SKM-1 (cell line): Measurements from ENCODE around the gene VPREB3.
"Not testable (repeated sequence)": the region's sequence is repeated elsewhere in the genome, so short reads cannot be mapped to it uniquely, and the experiment has no call there.

Experiments used
- DNase-seq: peaks from one replicate; lab custom pipeline; 2025; ENCODE audit not compliant: unreplicated experiment; lab: John Stamatoyannopoulos, UW

Gene VPREB3

DNA sequence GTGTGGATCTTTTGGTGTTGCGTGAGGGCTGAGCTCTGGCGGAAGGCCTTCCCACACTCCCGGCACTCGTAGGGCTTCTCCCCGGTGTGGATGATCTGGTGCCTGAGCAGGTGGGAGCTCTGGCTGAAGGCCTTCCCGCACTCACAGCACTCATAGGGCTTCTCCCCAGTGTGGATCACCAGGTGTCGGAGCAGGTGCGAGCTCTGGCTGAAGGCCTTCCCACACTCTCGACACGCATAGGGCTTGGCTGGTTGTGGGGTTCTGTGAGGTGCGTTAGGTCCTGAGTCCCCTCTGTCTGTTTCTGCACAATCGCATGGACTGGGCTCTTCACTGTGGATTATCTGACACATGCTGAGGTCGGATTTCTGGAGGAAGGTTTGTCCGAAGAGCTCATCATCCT lies 9.7 kb downstream of the VPREB3 start:
- DNase-seq: no peak

DNA sequence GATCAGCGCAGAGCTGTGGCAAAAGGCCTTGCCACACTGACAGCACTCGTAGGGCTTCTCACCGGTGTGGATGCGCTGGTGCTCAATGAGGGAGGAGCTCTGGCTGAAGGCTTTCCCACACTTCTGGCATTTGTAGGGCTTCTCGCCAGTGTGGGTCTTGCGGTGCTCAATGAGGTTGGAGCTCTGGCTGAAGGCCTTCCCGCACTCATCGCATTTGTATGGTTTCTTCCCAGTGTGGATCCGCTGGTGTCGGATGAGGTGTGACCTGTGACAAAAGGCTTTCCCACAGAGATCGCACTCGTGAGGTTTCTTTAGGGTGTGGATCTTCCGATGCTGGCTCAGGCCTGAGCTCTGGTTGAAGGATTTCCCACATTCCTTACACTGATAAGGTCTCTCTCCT lies 10.2 kb downstream of the VPREB3 start:
- DNase-seq: no peak

DNA sequence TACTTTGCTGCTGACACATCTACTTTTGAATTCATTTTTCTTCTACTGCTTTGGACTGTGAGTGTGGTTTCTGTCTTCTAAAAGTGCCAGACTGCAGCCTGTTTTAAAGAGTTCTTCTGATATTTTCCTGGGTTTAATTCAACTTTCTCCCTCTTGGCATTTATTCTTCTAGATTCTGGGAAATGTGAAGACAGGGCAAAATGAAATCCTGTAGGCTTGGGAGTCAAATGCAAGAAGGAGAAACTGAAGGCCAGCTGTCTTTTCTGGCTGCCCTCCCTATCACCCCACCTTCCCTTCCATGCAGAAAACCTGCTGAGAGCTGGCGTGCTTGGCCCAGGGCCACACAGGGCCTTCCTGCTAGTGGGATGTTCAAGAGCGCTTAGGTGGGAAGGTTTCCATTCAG lies 10.9 kb downstream of the VPREB3 start:
- no peak for DNase-seq

DNA sequence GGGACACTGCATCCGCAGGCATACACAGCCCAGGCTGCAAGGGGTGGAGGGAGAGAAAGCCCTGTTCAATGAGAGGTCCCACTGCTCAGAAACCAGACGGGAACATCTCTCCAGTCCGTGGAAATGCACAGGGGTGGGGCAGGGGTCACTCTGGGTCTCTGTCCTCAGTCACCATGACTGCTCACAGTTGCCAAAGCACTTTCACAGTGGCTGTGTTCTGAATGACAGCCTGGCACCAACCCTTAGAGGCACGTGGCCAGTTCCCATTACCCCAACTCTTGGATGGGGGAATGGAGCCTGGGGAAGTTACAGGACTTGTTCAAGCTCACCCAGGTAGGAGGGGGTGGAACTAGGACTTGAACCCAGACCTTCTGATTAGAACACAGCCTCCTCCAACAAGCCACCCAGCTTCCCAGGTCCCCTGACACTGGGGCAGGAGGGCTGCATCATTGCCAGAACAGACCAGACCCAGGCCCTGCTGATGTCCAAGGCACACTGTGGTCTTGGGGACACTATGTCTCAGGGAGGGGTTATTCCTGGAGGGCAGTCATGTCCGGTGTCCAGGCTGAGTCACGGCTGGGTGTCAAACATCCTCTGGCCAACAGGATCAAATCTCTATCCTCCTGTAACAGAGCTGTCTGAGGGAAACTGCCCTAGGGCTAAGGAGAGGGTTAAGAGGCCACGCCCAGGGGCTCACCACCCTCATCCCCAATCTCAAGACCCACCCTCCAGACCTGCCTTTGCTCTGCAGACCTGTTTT lies 11.5 kb downstream of the VPREB3 start:
- no peak for DNase-seq

DNA sequence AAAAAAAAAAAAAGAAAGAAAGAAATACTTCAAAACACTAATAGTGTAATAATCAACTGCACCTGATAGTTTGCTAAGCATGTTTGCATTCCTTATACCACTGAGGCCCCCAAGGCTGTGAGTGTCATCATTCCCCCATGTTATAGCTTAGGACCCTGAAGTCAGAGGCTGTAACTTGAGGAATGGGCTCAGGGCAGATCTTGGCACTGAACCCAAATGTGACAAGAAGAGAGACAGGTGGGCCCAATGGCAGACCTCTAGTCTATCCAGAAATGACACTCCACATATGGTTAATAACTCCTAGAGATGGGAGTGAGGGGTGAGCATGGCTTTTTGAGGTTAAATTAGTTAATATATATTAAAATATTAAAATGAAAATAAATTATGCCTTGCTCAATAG lies 16.5 kb downstream of the VPREB3 start:
- no peak for DNase-seq

DNA sequence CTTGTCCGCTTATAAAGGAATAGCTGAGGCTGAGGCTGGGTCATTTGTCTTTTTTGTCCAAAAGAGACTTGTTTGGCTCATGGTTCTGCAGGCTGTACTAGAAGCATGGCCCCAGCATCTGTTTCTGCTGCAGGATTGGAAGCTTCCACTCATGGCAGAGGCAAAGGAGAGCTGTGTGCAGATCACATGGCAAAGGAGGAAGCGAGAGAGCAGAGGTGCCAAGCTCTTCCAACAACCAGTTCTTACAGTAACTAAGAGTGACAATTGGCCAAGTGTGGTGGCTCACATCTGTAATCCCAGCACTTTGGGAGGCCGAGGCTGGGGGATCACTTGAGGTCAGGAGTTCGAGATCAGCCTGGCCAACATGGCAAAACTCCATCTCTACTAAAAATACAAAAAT lies 26.1 kb downstream of the VPREB3 start:
- not testable (repeated sequence) for DNase-seq

DNA sequence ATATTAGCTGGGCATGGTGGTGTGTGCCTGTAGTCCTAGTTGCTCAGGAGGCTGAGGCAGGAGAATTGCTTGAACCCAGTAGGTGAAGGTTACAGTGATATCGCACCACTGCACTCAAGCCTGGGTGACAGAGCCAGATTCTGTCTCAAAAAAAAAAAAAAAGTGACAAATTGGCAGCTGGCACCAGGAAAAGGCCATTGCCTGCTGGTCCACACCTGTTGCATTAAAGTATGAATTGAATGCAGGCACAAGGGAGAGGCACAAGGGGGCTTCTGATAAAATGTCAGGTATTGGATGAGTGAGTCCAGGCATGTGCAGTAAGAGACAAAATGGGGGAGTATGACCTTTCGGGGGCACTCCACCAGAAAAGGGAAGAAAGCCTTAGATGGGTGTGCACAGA lies 31.5 kb downstream of the VPREB3 start:
- DNase-seq: no peak

DNA sequence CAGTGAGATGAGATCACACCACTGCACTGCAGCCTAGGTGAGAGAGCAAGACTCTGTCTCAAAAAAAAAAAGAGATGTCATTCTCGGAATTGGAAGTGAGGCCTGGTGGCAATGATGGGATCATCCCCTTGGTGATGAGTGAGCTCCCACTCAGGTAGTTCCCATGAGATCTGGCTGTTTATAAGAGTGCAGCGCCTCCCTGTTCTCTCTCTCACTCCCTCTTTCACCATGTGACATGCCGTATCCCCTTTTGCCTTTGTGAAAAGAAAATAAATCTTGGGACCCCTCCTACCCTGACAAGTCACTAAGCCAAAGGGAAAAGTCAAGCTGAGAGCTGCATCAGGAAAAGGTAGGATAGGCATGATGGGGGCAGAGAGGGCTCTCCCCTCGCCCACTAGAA lies 32.1 kb downstream of the VPREB3 start:
- DNase-seq: no peak

DNA sequence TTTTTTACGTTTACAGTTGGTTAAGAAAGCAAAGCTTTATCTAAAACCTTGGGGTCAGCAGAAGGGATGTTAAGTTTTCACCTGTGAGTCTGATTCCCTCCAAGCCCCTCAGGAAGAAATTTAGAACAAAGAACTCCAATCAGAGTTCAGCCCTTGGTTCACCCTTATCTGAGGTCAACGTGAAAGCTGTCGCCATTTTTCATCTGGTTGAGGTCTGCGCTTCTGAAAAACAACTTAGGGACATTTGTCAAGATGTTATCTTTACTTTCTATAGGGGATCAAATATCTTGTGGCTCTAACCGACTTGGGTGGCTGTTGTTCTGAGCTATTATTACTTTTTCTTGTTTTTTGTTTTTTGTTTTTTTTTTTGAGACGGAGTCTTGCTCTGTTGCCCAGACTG lies 33.4 kb downstream of the VPREB3 start:
- no peak for DNase-seq

DNA sequence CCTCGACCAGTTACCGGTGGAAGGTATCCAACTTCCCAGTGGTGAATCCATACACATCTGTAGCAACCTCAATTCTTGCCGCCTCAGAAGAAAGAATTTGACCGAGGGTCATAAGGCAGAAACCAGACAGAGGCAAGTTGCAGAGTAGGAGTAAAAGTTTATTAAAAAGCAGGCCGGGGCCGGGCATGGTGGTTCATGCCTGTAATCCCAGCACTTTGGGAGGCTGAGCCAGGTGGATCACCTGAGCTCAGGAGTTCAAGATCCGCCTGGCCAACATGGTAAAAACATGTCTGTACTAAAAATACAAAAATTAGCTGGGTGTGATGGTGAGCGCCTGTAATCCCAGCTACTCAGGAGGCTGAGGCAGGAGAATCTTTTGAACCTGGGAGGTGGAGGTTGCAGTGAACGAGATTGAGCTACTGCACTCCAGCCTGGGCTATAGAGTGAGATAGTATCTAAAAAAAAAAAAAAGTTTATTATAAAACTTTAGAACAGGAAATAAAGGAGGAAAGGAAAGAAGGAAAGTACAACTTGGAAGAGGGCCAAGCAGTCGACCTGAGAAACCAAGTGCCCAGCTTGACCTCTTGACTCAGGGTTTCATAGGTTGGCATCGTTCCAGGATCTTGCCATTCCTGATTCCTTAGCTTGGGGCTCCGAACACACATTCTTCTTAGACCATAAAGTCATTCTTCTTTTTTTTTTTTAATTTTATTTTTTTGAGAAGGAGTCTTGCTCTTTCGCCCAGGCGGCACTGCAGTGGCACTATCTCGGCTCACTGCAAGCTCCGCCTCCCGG lies 35.7 kb downstream of the VPREB3 start:
- no peak for DNase-seq

DNA sequence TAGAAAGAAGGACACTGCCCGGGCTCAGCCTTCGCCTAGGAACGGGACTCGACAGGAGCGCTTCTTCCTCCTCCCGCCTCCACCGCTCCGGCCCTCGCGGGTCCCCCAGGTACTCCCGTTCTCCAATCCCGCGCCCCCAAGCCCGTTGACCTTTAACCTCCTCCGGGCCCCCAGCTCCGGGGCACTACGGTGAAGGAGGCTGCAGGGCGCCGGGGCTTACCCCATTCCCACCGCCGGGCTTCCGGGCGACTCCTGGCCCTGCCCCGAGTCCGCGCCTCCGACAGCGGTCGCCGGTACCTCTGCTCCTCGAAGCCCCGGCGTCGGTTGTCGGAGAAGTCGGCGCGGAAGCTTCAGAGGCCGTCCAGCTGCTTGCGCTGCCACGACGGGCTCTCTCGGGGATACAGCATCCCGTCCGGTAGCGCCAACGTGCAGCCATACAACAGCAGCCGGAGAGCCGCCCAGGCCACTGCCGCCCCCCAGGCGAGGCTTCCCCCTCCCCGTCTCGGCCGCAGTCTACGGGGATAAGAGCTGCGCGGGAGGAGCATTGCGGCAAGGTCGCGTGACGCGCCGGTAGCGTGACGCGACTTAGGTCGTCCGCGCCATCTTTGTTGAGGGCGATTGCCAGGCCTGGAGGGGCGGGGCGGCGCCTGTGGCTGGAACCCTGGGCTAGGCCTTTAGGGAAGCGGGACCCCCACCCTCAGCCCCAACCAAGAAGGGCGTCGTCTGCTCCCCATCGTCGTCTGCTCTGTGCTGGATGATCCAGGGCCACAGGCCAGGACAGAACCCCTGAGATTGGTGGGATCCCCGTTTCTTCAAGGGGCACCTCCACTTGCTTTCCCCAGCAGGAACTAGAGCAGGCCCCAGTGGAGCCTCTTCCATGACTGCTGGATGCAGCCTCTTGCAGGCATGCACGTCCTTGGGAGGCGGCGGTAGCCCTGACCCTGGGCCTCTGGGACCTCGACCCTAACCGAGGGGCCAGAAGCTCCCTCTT lies 37.1 kb downstream of the VPREB3 start:
- DNase-seq: peak; percentile 79

DNA sequence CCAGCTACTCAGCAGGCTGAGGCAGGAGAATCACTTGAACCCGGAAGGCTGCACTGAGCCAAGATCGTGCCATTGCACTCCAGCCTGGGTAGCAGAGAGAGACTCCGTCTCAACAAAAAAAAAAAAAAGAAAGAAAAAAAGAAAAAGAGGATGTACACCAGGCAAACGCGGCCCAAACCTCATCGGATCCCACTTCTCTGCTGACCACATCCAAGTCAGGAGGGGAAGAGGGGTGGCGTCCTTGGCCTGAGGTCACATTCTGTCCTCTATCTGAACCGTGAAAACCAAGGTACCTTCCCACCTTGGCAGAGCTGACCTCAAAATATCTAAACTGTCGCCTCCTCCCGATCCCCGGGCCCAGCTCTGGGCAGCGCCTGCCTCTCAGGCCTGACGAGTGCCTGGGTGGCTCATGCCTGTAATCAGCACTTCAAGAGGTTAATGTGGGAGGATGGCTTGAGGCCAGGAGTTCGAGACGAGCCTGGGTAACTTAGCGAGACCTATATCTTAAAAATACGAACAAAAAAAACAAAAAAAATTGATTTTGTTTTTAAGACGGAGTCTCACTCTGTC lies 38.3 kb downstream of the VPREB3 start:
- peak; percentile 26 for DNase-seq

DNA sequence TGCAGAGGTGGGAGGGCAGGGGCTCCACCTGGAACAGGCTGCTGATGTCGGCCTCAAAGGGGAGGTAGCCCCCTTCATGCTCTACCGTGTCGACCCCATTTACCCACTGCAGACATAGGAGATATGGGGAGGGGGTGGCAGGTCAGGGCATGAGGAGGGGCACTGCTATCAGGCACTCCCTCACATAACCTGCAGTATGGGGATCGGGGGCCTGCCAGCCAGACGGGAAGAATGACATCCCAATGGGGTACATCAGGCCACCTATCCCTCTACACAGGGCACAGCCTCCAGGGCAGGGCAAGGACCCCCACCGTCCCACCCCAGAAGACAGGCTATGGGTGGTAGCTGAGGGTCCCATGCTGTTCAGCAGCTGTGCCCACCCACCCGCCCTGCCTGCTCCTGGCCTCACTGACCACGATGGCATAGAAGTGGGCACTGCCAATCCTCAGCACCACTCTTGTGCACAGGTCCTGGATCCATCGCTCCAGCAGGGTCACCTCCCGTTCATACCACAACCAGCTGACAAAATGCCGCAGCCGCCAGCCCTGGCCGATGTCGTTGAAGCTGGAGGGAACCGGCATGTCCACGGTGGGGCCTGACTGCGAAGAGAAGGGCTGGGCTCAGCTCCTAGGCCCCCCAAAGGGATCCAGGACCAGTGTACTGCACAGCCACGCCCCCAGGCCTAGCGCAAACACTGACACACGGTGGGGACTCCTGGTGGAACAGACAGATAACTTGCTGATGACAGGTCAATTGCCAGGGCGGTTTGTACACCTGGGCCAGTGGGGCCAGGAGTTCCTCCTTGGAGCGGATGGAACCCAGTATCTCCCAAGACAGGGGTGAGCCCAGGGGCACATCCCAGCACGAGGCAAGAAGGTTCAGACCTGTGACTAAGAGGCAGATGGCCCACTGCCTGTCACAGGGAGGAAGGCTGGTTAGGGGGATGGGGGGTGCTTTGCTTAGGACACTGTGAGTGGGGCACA lies 39.3 kb downstream of the VPREB3 start:
- no peak for DNase-seq

DNA sequence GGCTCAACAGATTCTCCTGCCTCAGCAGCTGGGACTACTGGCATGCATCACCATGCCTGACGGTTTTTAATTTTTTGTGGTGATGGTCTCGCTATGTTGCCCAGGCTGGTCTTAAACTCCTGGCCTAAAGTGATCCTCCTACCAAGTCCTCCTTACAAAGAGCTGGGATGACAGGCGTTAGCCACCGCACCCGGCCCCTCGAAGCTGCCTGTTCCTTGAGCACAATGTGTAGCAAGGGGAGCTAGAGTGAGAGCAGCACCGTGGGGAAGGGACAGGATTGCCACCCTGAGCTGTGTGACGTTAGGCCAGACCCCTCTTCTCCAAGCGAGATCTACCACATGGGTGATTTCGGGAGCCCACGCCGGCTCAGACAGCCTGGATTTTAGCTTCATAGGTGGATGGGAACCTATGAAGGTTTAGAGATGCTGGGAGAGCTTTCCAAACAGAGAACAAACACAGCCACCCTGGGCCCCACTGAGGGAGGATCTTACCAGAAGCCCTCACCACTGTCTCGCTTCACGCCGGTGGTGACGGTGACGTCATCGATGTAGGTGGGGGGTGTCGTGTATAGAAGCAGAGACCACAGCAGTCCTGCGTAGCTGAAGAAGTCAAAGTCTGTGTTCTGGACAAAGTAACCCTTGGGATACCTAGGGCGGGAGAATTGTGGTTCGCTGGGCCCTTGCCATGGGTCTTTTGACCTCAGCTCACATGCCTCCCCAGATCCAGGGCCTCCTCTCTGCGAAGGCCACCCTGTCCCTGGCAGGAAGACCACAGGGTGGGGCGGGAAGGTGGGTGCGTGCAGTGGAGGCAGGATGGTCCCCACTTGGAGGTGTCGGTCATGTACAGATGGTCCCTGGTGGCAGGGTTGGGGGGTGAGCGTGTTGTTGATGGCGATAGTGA lies 40.3 kb downstream of the VPREB3 start:
- DNase-seq: no peak

DNA sequence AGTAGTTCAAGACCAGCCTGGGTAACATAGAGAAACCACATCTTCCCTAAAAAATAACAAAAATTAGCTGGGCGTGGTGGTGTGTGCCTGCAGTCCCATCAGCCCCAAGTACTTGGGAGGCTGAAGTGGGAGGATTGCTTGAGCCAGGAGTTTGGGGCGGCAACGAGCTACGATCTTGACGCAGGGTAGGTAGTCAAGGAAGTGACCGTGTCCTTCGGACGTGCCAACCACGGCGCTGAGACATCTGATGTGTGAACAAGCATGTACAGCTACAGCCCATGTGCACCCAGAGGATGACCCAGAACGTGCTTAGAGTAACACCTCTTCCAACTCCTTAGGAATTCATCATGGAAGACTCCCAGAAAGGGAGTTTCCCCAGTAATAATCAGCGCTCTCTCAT lies 42.0 kb downstream of the VPREB3 start:
- no peak for DNase-seq

DNA sequence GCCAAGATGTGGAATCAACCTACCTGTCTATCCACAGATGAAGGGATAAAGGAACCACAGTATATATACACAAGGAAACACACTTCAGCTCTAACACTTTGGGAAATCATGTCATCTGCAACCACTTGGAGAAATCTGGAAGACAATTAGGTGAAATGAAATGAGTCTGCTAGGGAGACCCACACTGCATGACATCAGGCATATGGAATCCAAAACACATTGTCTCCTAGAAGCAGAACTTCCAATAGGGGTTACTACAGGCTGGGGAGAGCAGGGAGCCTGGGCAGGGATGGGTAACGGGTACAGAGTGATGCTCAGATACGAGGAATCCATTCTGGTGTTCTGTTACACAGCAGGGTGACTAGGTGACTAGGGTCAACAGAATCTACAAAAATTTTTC lies 45.1 kb downstream of the VPREB3 start:
- DNase-seq: no peak

DNA sequence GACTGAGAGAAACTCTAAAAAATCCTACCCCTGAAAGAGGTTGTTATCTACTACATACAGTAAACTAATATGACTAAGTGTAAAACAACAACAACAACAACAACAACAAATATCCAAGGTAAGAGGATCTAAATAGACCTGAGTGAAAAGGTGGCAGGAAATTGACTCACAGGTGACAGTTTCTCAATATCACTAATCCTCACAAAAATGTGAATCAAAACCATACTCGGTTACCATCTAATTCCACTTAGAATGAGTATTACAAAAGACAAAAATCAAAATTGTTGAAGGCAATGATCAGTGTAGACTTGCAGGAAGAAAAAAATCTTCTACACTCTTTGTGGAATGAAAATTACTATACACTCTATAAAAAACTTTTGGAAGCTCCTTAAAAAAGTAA lies 46.0 kb downstream of the VPREB3 start:
- DNase-seq: no peak

DNA sequence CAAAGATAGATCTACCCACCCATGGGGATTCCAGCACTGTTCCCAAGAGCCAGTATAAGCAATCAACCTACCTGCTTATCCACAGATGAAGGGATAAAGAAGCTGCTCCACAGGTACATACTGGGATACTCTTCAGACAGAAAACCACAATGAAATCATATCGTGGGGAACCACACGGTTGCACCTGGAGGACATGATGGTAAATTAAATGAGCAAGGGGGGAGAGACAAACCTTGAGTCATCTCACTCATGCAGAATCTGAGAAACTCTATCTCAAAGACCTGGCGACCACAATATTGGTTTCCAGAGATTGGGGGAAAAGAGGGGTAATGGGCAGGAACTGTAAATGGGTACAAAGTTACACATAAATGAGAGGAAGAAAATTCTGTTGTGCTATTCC lies 48.9 kb downstream of the VPREB3 start:
- no peak for DNase-seq

DNA sequence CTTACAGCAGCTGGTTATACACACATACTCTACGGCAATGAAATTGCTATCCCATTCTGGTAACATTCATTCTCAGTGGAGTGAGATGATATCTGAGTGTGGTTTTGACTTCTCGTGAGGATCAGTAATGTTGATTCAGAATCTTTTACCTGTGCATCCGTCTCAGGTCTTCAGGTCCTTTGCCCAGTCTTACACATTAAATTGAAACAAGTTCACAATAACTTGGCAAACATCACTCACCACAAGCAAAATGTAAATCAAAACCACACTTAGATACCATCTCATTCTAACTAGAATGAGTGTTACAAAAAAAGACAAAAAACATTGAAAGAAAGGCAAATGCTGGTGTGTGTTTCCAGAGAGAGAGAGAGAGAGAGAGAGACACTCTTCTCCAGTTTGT lies 49.4 kb downstream of the VPREB3 start:
- DNase-seq: no peak
